HepG2 (cell line): ENCODE results near the gene KANTR. TPM values are rescaled to one million over a fixed set of nuclear protein-coding genes. Genes with fewer than 3 reads are reported as not detected.
A peak's percentile ranks its signal among the peaks of the same experiment; 100 is the strongest.

Source experiments
- AGO1 ChIP-seq: fragments of 200-400 bp; formaldehyde crosslinking; IDR thresholded peaks from 2 replicates; pipeline ENCODE4 v1.6.1; 2017; ENCODE audit warnings: mild to moderate bottlenecking, low read depth, low read length, moderate library complexity; ENCODE audit not compliant: poor library complexity, severe bottlenecking
- JUNB ChIP-seq: sonication (generic); formaldehyde crosslinking; IDR thresholded peaks from 2 replicates; pipeline ENCODE4 v1.8.0; 2022; ENCODE audit warnings: missing genetic modification reagents, mild to moderate bottlenecking, borderline replicate concordance
- KIAA2018 ChIP-seq: sonication (generic); formaldehyde crosslinking; IDR thresholded peaks from 2 replicates; pipeline ENCODE4 v1.5.0; 2020; ENCODE audit warnings: mild to moderate bottlenecking, missing genetic modification reagents, borderline replicate concordance
- LCORL ChIP-seq, 2 experiments: fragments of 450-650 bp in 1 of 2; sonication (generic) in 1 of 2; formaldehyde crosslinking in 1 of 2; IDR thresholded peaks; 2 replicates each; pipeline versions ENCODE4 v1.5.0 to v1.6.1; 2017 to 2020; ENCODE audit warnings: antibody characterized with exemption in 1 of 2, missing genetic modification reagents in 1 of 2
- MEIS2 ChIP-seq: sonication (generic); formaldehyde crosslinking; IDR thresholded peaks from 2 replicates; pipeline ENCODE4 v1.9.0; 2021; ENCODE audit warnings: mild to moderate bottlenecking, missing genetic modification reagents
- POLR2G ChIP-seq: fragments of 200-400 bp; formaldehyde crosslinking; IDR thresholded peaks from 2 replicates; pipeline ENCODE4 v1.6.1; 2018; ENCODE audit warnings: mild to moderate bottlenecking, low read depth, low read length, moderate library complexity
- PRMT3 ChIP-seq: sonication (generic); formaldehyde crosslinking; IDR thresholded peaks from 2 replicates; pipeline ENCODE4 v1.8.1; 2022; ENCODE audit warnings: low read depth, mild to moderate bottlenecking, moderate library complexity, missing genetic modification reagents, borderline replicate concordance
- TP53 ChIP-seq: sonication (generic); formaldehyde crosslinking; conservative IDR thresholded peaks from 2 replicates; pipeline ENCODE4 v1.4.0; 2020; ENCODE audit warnings: missing genetic modification reagents
- ZBTB7B ChIP-seq: sonication (generic); formaldehyde crosslinking; IDR thresholded peaks from 2 replicates; pipeline ENCODE4 v1.4.0; 2020; ENCODE audit warnings: missing genetic modification reagents
- ZFP37 ChIP-seq: sonication (generic); formaldehyde crosslinking; IDR thresholded peaks from 2 replicates; pipeline ENCODE4 v1.4.0; 2020; ENCODE audit warnings: missing genetic modification reagents, borderline replicate concordance
- ZNF207 ChIP-seq: fragments of 450-650 bp; IDR thresholded peaks from 2 replicates; pipeline ENCODE4 v1.6.1; 2016; ENCODE audit warnings: antibody characterized with exemption, borderline replicate concordance
- ZNF251 ChIP-seq: sonication (generic); formaldehyde crosslinking; IDR thresholded peaks from 2 replicates; pipeline ENCODE4 v1.9.0; 2021; ENCODE audit warnings: mild to moderate bottlenecking, missing genetic modification reagents
- polyA plus RNA-seq, 8 experiments: library from polyadenylated mRNA; depleted of rRNA in 3 of 8; stranded (reverse) in 7 of 8; unstranded in 1 of 8; fragments of >200 nt; fragmentation: Illumina TruSeq in 4 of 8; extraction: Trizol in 4 of 8; gene quantifications; 2 replicates each; pipeline versions ENCODE4 v1.2.1 to v1.2.3, GENCODE V29; 2011 to 2016; ENCODE audit warnings: low read depth in 4 of 8, missing spikeins in 1 of 8, mixed read lengths in 1 of 8; ENCODE audit not compliant: insufficient read depth in 1 of 8
- total RNA-seq, 5 experiments: library from RNA; depleted of rRNA; stranded (reverse); fragments of >200 nt; fragmentation: Illumina TruSeq; extraction: Trizol; gene quantifications; 2 replicates each; pipeline ENCODE4 v1.2.3, GENCODE V29; 2016; ENCODE audit warnings: low read depth in 1 of 5
- TF ChIP-seq, protein P1 (sequence below): sonication (generic); formaldehyde crosslinking; IDR thresholded peaks from 2 replicates; pipeline ENCODE4 v1.8.1; 2022; ENCODE audit warnings: low read depth, mild to moderate bottlenecking, missing genetic modification reagents
- TF ChIP-seq, protein P2 (sequence below): sonication (generic); formaldehyde crosslinking; IDR thresholded peaks from 2 replicates; pipeline ENCODE4 v1.4.0; 2020; ENCODE audit warnings: missing genetic modification reagents
- TF ChIP-seq, protein P3 (sequence below): IDR thresholded peaks from 2 replicates; pipeline ENCODE4 v1.6.1; 2016; ENCODE audit warnings: missing genetic modification reagents, missing compliant biosample characterization

Gene KANTR
- total and polyA plus RNA-seq, 2 of the 13 experiments (the other 11 are each of a cell fraction or from before 2014, with no cell fraction given), result 4.4 to 9.0 TPM

DNA sequence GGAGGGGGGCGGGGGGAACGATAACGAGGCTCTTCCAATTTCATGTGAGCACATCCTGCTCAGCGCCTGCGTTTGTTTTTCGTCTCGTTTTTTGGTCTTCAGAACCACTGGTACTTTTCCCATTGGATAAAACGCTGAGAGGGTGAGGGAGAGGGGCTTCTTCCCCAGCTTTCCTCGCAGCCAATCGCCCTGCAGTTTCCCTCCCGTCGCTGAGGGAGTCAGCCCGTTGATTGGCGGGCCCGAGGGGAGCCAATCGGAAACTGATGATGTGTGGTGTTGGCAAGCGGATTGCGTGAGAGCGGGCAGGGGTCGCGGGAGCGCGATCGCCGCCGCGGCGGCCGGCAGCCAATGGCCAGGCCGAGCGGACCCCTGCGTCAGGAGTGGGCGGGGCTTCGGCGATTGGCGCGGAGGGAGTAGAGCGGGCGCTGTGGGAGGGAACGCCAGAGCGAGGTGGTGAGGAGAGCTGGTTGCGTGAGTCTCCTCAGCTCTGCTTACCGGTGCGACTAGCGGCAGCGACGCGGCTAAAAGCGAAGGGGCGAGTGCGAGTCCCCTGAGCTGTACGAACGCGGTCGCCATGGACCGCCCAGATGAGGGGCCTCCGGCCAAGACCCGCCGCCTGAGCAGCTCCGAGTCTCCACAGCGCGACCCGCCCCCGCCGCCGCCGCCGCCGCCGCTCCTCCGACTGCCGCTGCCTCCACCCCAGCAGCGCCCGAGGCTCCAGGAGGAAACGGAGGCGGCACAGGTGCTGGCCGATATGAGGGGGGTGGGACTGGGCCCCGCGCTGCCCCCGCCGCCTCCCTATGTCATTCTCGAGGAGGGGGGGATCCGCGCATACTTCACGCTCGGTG lies 11.8 kb upstream of the KANTR start, which contains the start of gene TSPYL2 (continued):
- TF ChIP-seq, protein P1, sequence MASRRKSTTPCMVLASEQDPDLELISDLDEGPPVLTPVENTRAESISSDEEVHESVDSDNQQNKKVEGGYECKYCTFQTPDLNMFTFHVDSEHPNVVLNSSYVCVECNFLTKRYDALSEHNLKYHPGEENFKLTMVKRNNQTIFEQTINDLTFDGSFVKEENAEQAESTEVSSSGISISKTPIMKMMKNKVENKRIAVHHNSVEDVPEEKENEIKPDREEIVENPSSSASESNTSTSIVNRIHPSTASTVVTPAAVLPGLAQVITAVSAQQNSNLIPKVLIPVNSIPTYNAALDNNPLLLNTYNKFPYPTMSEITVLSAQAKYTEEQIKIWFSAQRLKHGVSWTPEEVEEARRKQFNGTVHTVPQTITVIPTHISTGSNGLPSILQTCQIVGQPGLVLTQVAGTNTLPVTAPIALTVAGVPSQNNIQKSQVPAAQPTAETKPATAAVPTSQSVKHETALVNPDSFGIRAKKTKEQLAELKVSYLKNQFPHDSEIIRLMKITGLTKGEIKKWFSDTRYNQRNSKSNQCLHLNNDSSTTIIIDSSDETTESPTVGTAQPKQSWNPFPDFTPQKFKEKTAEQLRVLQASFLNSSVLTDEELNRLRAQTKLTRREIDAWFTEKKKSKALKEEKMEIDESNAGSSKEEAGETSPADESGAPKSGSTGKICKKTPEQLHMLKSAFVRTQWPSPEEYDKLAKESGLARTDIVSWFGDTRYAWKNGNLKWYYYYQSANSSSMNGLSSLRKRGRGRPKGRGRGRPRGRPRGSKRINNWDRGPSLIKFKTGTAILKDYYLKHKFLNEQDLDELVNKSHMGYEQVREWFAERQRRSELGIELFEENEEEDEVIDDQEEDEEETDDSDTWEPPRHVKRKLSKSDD (CRISPR knock-in tag), result no peak
- TF ChIP-seq ZNF207, result no peak
- TF ChIP-seq PRMT3 (CRISPR knock-in tag), result no peak
- TF ChIP-seq ZNF251 (CRISPR knock-in tag), result no peak
- TF ChIP-seq ZFP37, result no peak
- TF ChIP-seq LCORL (IDR thresholded peaks at IDR 0.05), result no peak
- no peak; the same call in 1 of the 2 replicates for TF ChIP-seq LCORL (CRISPR knock-in tag; IDR thresholded peaks at IDR 0.05)
- TF ChIP-seq MEIS2 (CRISPR knock-in tag), result no peak
- no peak for TF ChIP-seq TP53 (CRISPR knock-in tag)
- TF ChIP-seq JUNB, result no peak
- TF ChIP-seq, protein P2, sequence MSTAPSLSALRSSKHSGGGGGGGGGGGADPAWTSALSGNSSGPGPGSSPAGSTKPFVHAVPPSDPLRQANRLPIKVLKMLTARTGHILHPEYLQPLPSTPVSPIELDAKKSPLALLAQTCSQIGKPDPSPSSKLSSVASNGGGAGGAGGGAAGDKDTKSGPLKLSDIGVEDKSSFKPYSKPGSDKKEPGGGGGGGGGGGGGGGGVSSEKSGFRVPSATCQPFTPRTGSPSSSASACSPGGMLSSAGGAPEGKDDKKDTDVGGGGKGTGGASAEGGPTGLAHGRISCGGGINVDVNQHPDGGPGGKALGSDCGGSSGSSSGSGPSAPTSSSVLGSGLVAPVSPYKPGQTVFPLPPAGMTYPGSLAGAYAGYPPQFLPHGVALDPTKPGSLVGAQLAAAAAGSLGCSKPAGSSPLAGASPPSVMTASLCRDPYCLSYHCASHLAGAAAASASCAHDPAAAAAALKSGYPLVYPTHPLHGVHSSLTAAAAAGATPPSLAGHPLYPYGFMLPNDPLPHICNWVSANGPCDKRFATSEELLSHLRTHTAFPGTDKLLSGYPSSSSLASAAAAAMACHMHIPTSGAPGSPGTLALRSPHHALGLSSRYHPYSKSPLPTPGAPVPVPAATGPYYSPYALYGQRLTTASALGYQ (CRISPR knock-in tag), result no peak
- TF ChIP-seq, protein P3, sequence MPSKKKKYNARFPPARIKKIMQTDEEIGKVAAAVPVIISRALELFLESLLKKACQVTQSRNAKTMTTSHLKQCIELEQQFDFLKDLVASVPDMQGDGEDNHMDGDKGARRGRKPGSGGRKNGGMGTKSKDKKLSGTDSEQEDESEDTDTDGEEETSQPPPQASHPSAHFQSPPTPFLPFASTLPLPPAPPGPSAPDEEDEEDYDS, result peak; percentile 99
- TF ChIP-seq ZBTB7B, result no peak
- TF ChIP-seq KIAA2018, result no peak
- TF ChIP-seq AGO1, result no peak
- TF ChIP-seq POLR2G, result peak; percentile 92
